Esophagus squamous epithelium (tissue), 4 donors: Measurements from ENCODE around the gene ING3.

ENCODE experiments used
- CTCF ChIP-seq, 6 experiments: fragments of 450-650 bp in 4 of 6; fragments of 200-600 bp in 2 of 6; sonication (generic) in 2 of 6; IDR thresholded peaks; one replicate each; pipeline ENCODE4 v1.5.1; 2016 to 2019; ENCODE audit warnings: antibody characterized with exemption in 6 of 6, mild to moderate bottlenecking in 4 of 6, moderate library complexity in 4 of 6
- POLR2A ChIP-seq, 4 donors: fragments of 450-650 bp; IDR thresholded peaks; one replicate each; pipeline ENCODE4 v1.6.1; 2017; ENCODE audit warnings: antibody characterized with exemption in 4 of 4, mild to moderate bottlenecking in 4 of 4, moderate library complexity in 3 of 4

GRCh38 chr7:120942861-120943260, 7.7 kb upstream of the ING3 start:
- TF ChIP-seq CTCF (IDR thresholded peaks at IDR 0.05) = no peak
- no peak for TF ChIP-seq POLR2A (IDR thresholded peaks at IDR 0.05)
